Chondrocyte (in vitro differentiated cells): ENCODE results near the gene STPG4. TPM values are rescaled to one million over a fixed set of nuclear protein-coding genes. Genes with fewer than 3 reads are reported as not detected.

Experiments
- DNase-seq: peaks from one replicate; pipeline ENCODE4 v3.0.0; 2021; ENCODE audit warnings: mixed read lengths, low spot score
- H3K27ac Mint-ChIP-seq: one replicate; pipeline ENCODE4 v1.8.0; 2021; ENCODE audit warnings: mild to moderate bottlenecking, moderate library complexity, mixed read lengths; ENCODE audit not compliant: unreplicated experiment
- H3K27me3 Mint-ChIP-seq: 2 replicates; pipeline ENCODE4 v1.8.0; 2021; ENCODE audit warnings: low read depth, mixed read lengths
- H3K36me3 Mint-ChIP-seq: 2 replicates; pipeline ENCODE4 v1.8.0; 2021; ENCODE audit warnings: low read depth, mixed read lengths
- H3K4me1 Mint-ChIP-seq: 2 replicates; pipeline ENCODE4 v1.8.0; 2021; ENCODE audit warnings: low read depth, mild to moderate bottlenecking, mixed read lengths
- H3K4me3 Mint-ChIP-seq: one replicate; pipeline ENCODE4 v1.8.0; 2021; ENCODE audit warnings: mild to moderate bottlenecking, moderate library complexity, mixed read lengths; ENCODE audit not compliant: unreplicated experiment
- H3K9me3 Mint-ChIP-seq: 2 replicates; pipeline ENCODE4 v1.8.0; 2021; ENCODE audit warnings: low read depth, mixed read lengths
- CTCF ChIP-seq: fragments of 200-600 bp; sonication (generic); IDR thresholded peaks from 2 replicates; pipeline ENCODE4 v1.5.0; 2021; ENCODE audit warnings: antibody characterized with exemption, mild to moderate bottlenecking, moderate library complexity
- total RNA-seq: library from RNA; stranded (reverse); gene quantifications from 3 replicates; pipeline ENCODE4 v1.2.1, GENCODE V29; 2021

Gene STPG4
- total RNA-seq, 1 donor from 2014 or later: 0.25 TPM

- TF ChIP-seq CTCF: no peak
- H3K4me1 Mint-ChIP-seq: peaks cover 62% of the 10 kb centered on the region
- no peak overlapping the region for H3K4me3 Mint-ChIP-seq
- no peaks in the 10 kb centered on the region for H3K27me3 Mint-ChIP-seq
- no peak overlapping the region for H3K27ac Mint-ChIP-seq
- H3K36me3 Mint-ChIP-seq: peaks cover 11% of the 10 kb centered on the region
- no peaks in the 10 kb centered on the region for H3K9me3 Mint-ChIP-seq
- no peak for DNase-seq
Measured at GRCh38 chr2:47039489-47039870, 115.6 kb downstream of the STPG4 start.

GRCh38 chr2:47038656-47039488 lies 116.2 kb downstream of the STPG4 start:
- Mint-ChIP-seq H3K4me3 (no peak overlapping the region), H3K27ac (no peak overlapping the region), H3K36me3 (peaks cover 8% of the 10 kb centered on the region), H3K4me1 (peaks cover 62% of the 10 kb centered on the region), H3K9me3 (no peaks in the 10 kb centered on the region), H3K27me3 (no peaks in the 10 kb centered on the region)
- DNase-seq: no peak
- TF ChIP-seq CTCF: no peak

- Mint-ChIP-seq H3K36me3 (peaks cover 8% of the 10 kb centered on the region), H3K27me3 (no peaks in the 10 kb centered on the region), H3K4me3 (no peak overlapping the region), H3K27ac (no peak overlapping the region), H3K4me1 (peaks cover 62% of the 10 kb centered on the region), H3K9me3 (no peaks in the 10 kb centered on the region)
- no peak for TF ChIP-seq CTCF
- DNase-seq: no peak
Measured at GRCh38 chr2:47037678-47038077, 117.4 kb downstream of the STPG4 start.

Other genes starting within 250 kb of the STPG4 start
- 95.0 to 103 TPM (median 101 TPM) in 3 replicates for gene MCFD2, start 239.5 kb downstream of the STPG4 start, total RNA-seq
- 17.0 to 29.8 TPM (median 19.5 TPM) in 3 replicates for gene TTC7A, start 214.1 kb downstream of the STPG4 start, total RNA-seq
- gene CALM2, start 21.2 kb upstream of the STPG4 start, total RNA-seq: 677 to 769 TPM (median 696 TPM) in 3 replicates
- 0.75 to 6.4 TPM (median 5.4 TPM) in 3 replicates for gene EPCAM, start 214.0 kb upstream of the STPG4 start, total RNA-seq
- 21.0 to 29.1 TPM (median 21.0 TPM) in 3 replicates for gene MSH2, start 247.8 kb upstream of the STPG4 start, total RNA-seq